Measurements from ENCODE around the gene PEA15. TPM values are rescaled to one million over a fixed set of nuclear protein-coding genes. Genes with fewer than 3 reads are reported as not detected.

The PEA15 gene
- total RNA-seq, 1 experiment from 2014 or later = 44.0 TPM

DNA sequence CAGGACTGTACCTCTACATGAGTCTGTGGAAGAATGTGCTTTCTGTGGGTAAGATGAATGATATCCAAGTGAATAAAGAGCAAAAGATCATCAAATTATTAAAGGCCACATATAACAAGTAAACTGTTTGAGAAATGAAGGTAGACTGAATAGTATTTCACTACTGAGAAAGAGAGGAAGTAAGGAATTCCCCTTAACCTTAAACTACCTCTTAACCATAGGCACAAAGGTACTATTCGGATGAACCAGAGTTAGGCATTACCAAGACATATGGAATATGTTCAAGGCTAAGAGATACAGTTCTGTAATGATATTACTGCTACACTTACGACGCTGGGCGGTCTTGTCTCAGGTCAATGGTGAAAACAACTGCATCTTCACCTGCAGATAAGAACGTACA is 31.6 kb downstream of the PEA15 start:
- no peaks in the 10 kb centered on the region for H3K9me2 ChIP-seq (ENCODE audit: insufficient read depth)
- TF ChIP-seq EGR1 (IDR thresholded peaks at IDR 0.05; ENCODE audit: low read depth) = no peak
- no peak for TF ChIP-seq EZH2phosphoT487 (IDR thresholded peaks at IDR 0.05; ENCODE audit: borderline replicate concordance)
- TF ChIP-seq, protein P1, sequence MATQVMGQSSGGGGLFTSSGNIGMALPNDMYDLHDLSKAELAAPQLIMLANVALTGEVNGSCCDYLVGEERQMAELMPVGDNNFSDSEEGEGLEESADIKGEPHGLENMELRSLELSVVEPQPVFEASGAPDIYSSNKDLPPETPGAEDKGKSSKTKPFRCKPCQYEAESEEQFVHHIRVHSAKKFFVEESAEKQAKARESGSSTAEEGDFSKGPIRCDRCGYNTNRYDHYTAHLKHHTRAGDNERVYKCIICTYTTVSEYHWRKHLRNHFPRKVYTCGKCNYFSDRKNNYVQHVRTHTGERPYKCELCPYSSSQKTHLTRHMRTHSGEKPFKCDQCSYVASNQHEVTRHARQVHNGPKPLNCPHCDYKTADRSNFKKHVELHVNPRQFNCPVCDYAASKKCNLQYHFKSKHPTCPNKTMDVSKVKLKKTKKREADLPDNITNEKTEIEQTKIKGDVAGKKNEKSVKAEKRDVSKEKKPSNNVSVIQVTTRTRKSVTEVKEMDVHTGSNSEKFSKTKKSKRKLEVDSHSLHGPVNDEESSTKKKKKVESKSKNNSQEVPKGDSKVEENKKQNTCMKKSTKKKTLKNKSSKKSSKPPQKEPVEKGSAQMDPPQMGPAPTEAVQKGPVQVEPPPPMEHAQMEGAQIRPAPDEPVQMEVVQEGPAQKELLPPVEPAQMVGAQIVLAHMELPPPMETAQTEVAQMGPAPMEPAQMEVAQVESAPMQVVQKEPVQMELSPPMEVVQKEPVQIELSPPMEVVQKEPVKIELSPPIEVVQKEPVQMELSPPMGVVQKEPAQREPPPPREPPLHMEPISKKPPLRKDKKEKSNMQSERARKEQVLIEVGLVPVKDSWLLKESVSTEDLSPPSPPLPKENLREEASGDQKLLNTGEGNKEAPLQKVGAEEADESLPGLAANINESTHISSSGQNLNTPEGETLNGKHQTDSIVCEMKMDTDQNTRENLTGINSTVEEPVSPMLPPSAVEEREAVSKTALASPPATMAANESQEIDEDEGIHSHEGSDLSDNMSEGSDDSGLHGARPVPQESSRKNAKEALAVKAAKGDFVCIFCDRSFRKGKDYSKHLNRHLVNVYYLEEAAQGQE (IDR thresholded peaks at IDR 0.05; ENCODE audit: low read depth) = no peak
- TF ChIP-seq FOSL1 (IDR thresholded peaks at IDR 0.05; ENCODE audit: low read depth) = no peak
- no peak for TF ChIP-seq CBX3 (IDR thresholded peaks at IDR 0.05; ENCODE audit: low read depth)
- TF ChIP-seq ATF3 (IDR thresholded peaks at IDR 0.05) = no peak
- H3K4me1 ChIP-seq (ENCODE audit: control insufficient read depth in 1 of 2, insufficient read depth in 2 of 2, low read length in 2 of 2) = no peaks in the 10 kb centered on the region
- H3K4me2 ChIP-seq (ENCODE audit: low read length) = no peak overlapping the region
- ChIA-PET POLR2A (no interaction called here), RAD21 (ENCODE audit: low non-redundant PET in 1 of 2, low total read pairs in 2 of 2, uncharacterized antibody in 2 of 2, unreplicated experiment in 2 of 2) (no interaction called here), CTCF (no interaction called here)
- no peak overlapping the region for H3K4me3 ChIP-seq (replicated peaks in 1 of 2; ENCODE audit: low read depth in 1 of 2, low read length in 2 of 2)
- intact Hi-C loops (cut with micrococcal nuclease) = no loop called here
- H4K20me1 ChIP-seq (ENCODE audit: insufficient read depth) = no peaks in the 10 kb centered on the region
- H3K9me3 ChIP-seq (ENCODE audit: control insufficient read depth in 1 of 2, insufficient read depth in 1 of 2, low read depth in 1 of 2, low read length in 2 of 2) = no peaks in the 10 kb centered on the region
- no peak overlapping the region for H2AFZ ChIP-seq (ENCODE audit: low read depth, low read length, poor library complexity, severe bottlenecking)
- no peaks in the 10 kb centered on the region for H3K27me3 ChIP-seq (ENCODE audit: insufficient read depth, low read length)
- H3K36me3 ChIP-seq (ENCODE audit: control insufficient read depth in 1 of 2, insufficient read depth in 2 of 2, low read length in 2 of 2) = peaks cover 33 to 35% of the 10 kb centered on the region in 2 experiments; a peak in 3 of 4 replicates
- no TSS peak for BruUV-seq (replicated peaks)
- no peak overlapping the region for H3K27ac ChIP-seq (ENCODE audit: low read depth, low read length)
- H3K79me2 ChIP-seq (ENCODE audit: insufficient read depth, low read length) = no peaks in the 10 kb centered on the region; the same call in 1 of the 2 replicates
- H3K9ac ChIP-seq (ENCODE audit: low read length) = no peak overlapping the region
- ATAC-seq = no peak
- DNase-seq (ENCODE audit: low read depth, low spot score) = no peak

DNA sequence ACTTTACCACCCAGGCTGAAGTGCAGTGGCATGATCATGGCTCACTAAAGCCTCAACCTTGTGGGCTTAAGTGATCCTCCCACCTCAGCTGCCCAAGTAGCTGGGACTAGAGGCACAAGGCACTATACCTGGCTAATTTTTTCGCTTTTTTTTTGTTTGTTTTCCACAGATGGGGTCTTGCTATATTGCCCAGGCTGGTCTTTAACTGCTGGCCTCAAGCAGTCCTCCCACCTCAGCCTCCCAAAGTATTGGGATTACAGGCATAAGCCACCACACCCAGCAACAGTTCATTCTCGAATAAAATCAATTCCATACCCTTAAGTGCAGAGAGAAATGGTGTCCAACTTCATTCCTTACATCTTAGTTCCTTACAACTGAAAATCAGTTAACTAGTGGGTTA is 32.4 kb downstream of the PEA15 start:
- Histone ChIP-seq H3K36me3 (ENCODE audit: control insufficient read depth in 1 of 2, insufficient read depth in 2 of 2, low read length in 2 of 2) (peaks cover 33% of the 10 kb centered on the region in 2 experiments; a peak in 3 of 4 replicates), H3K9ac (ENCODE audit: low read length) (no peak overlapping the region), H3K79me2 (ENCODE audit: insufficient read depth, low read length) (peaks cover 1% of the 10 kb centered on the region; the same call in 1 of the 2 replicates), H4K20me1 (ENCODE audit: insufficient read depth) (no peaks in the 10 kb centered on the region), H3K4me3 (replicated peaks in 1 of 2; ENCODE audit: low read depth in 1 of 2, low read length in 2 of 2) (no peak overlapping the region), H3K27me3 (ENCODE audit: insufficient read depth, low read length) (no peaks in the 10 kb centered on the region), H3K4me2 (ENCODE audit: low read length) (no peak overlapping the region), H3K9me3 (ENCODE audit: control insufficient read depth in 1 of 2, insufficient read depth in 1 of 2, low read depth in 1 of 2, low read length in 2 of 2) (no peaks in the 10 kb centered on the region), H3K4me1 (ENCODE audit: control insufficient read depth in 1 of 2, insufficient read depth in 2 of 2, low read length in 2 of 2) (no peaks in the 10 kb centered on the region), H2AFZ (ENCODE audit: low read depth, low read length, poor library complexity, severe bottlenecking) (no peak overlapping the region), H3K9me2 (ENCODE audit: insufficient read depth) (no peaks in the 10 kb centered on the region), H3K27ac (ENCODE audit: low read depth, low read length) (no peak overlapping the region)
- intact Hi-C loops (cut with micrococcal nuclease) = no loop called here
- CTCF ChIA-PET = interaction anchor here (1.6 kb wide), 1 partner anchor 44 kb away, joined by 3 read pairs; no protein-coding TSS in a partner anchor
- RAD21 ChIA-PET (ENCODE audit: low non-redundant PET in 1 of 2, low total read pairs in 2 of 2, uncharacterized antibody in 2 of 2, unreplicated experiment in 2 of 2) = no interaction called here
- no peak for DNase-seq (ENCODE audit: low read depth, low spot score)
- POLR2A ChIA-PET = no interaction called here
- BruUV-seq (replicated peaks) = no TSS peak
- no peak for ATAC-seq
- no peak for TF ChIP-seq POLR2AphosphoS5 (IDR thresholded peaks at IDR 0.05; ENCODE audit: low read depth, low read length)
- TF ChIP-seq EGR1 (IDR thresholded peaks at IDR 0.05; ENCODE audit: low read depth) = no peak
- TF ChIP-seq YY1 (IDR thresholded peaks at IDR 0.05; ENCODE audit: extremely low read depth, insufficient replicate concordance, low read depth, low read length) = no peak
- TF ChIP-seq TCF7L2 (IDR thresholded peaks at IDR 0.05; ENCODE audit: borderline replicate concordance, extremely low read depth, insufficient read depth, insufficient read length) = no peak
- no peak for TF ChIP-seq JUND (IDR thresholded peaks at IDR 0.05)
